Measurements from ENCODE around the gene OAF.

Gene OAF

GRCh38 chr11:120217526-120217925, 6.7 kb downstream of the OAF start:
- H3K4me1 ChIP-seq: peaks cover 4% of the 10 kb centered on the region

GRCh38 chr11:120217941-120218694, 7.3 kb downstream of the OAF start:
- no peak for DNase-seq (ENCODE audit: low spot score in 2 of 2)
- H3K36me3 ChIP-seq (replicated peaks): no peaks in the 10 kb centered on the region
- H3K27me3 ChIP-seq (ENCODE audit: low read depth): no peaks in the 10 kb centered on the region
- H3K9me3 ChIP-seq: no peaks in the 10 kb centered on the region
- no peak overlapping the region for H3K4me3 ChIP-seq
- in situ Hi-C loops (cut with MboI; ENCODE audit: low sequenced_read_pairs): no loop called here
- H3K4me1 ChIP-seq: no peaks in the 10 kb centered on the region

More at GRCh38 chr11:120217526-120217925, 6.7 kb downstream of the OAF start:
- no peak overlapping the region for H3K4me3 ChIP-seq
- no peak for DNase-seq (ENCODE audit: low spot score in 2 of 2)
- no peaks in the 10 kb centered on the region for H3K27me3 ChIP-seq (ENCODE audit: low read depth)
- H3K36me3 ChIP-seq (replicated peaks): no peaks in the 10 kb centered on the region
- in situ Hi-C loops (cut with MboI; ENCODE audit: low sequenced_read_pairs): no loop called here
- no peaks in the 10 kb centered on the region for H3K9me3 ChIP-seq

- in situ Hi-C loops (cut with MboI; ENCODE audit: low sequenced_read_pairs): no loop called here
- H3K4me1 ChIP-seq: no peaks in the 10 kb centered on the region
- H3K4me3 ChIP-seq: no peak overlapping the region
- DNase-seq (ENCODE audit: low spot score in 2 of 2): no peak
- no peaks in the 10 kb centered on the region for H3K27me3 ChIP-seq (ENCODE audit: low read depth)
- no peaks in the 10 kb centered on the region for H3K36me3 ChIP-seq (replicated peaks)
- no peaks in the 10 kb centered on the region for H3K9me3 ChIP-seq
Observed at GRCh38 chr11:120218695-120219033, 7.8 kb downstream of the OAF start.

- H3K36me3 ChIP-seq (replicated peaks): no peaks in the 10 kb centered on the region
- H3K4me3 ChIP-seq: no peak overlapping the region
- no peaks in the 10 kb centered on the region for H3K27me3 ChIP-seq (ENCODE audit: low read depth)
- in situ Hi-C loops (cut with MboI; ENCODE audit: low sequenced_read_pairs): no loop called here
- H3K9me3 ChIP-seq: no peaks in the 10 kb centered on the region
- H3K4me1 ChIP-seq: no peaks in the 10 kb centered on the region
- DNase-seq (ENCODE audit: low spot score in 2 of 2): no peak
Observed at GRCh38 chr11:120219232-120219937, 8.6 kb downstream of the OAF start.

GRCh38 chr11:120219938-120220746, 9.3 kb downstream of the OAF start:
- no peaks in the 10 kb centered on the region for H3K27me3 ChIP-seq (ENCODE audit: low read depth)
- no peaks in the 10 kb centered on the region for H3K36me3 ChIP-seq (replicated peaks)
- in situ Hi-C loops (cut with MboI; ENCODE audit: low sequenced_read_pairs): no loop called here
- no peaks in the 10 kb centered on the region for H3K9me3 ChIP-seq
- no peaks in the 10 kb centered on the region for H3K4me1 ChIP-seq
- no peak for DNase-seq (ENCODE audit: low spot score in 2 of 2)
- H3K4me3 ChIP-seq: no peak overlapping the region

- no peak overlapping the region for H3K4me3 ChIP-seq
- no peaks in the 10 kb centered on the region for H3K9me3 ChIP-seq
- H3K4me1 ChIP-seq: no peaks in the 10 kb centered on the region
- H3K36me3 ChIP-seq (replicated peaks): no peaks in the 10 kb centered on the region
- DNase-seq (ENCODE audit: low spot score in 2 of 2): no peak
- no peaks in the 10 kb centered on the region for H3K27me3 ChIP-seq (ENCODE audit: low read depth)
- in situ Hi-C loops (cut with MboI; ENCODE audit: low sequenced_read_pairs): no loop called here
Observed at GRCh38 chr11:120220747-120221037, 9.9 kb downstream of the OAF start.

- Histone ChIP-seq H3K4me3 (no peak overlapping the region), H3K27me3 (ENCODE audit: low read depth) (no peaks in the 10 kb centered on the region), H3K4me1 (no peaks in the 10 kb centered on the region), H3K36me3 (replicated peaks) (no peaks in the 10 kb centered on the region), H3K9me3 (no peaks in the 10 kb centered on the region)
- in situ Hi-C loops (cut with MboI; ENCODE audit: low sequenced_read_pairs): no loop called here
- no peak for DNase-seq (ENCODE audit: low spot score in 2 of 2)
Observed at GRCh38 chr11:120221115-120221752, 10.4 kb downstream of the OAF start.

GRCh38 chr11:120222916-120223315, 12.1 kb downstream of the OAF start:
- no peaks in the 10 kb centered on the region for H3K36me3 ChIP-seq (replicated peaks)
- in situ Hi-C loops (cut with MboI; ENCODE audit: low sequenced_read_pairs): no loop called here
- H3K4me3 ChIP-seq: no peak overlapping the region
- DNase-seq (ENCODE audit: low spot score in 2 of 2): no peak
- no peaks in the 10 kb centered on the region for H3K4me1 ChIP-seq
- H3K9me3 ChIP-seq: no peaks in the 10 kb centered on the region
- no peaks in the 10 kb centered on the region for H3K27me3 ChIP-seq (ENCODE audit: low read depth)

- Histone ChIP-seq H3K36me3 (replicated peaks) (no peaks in the 10 kb centered on the region), H3K9me3 (no peaks in the 10 kb centered on the region), H3K4me3 (no peak overlapping the region), H3K27me3 (ENCODE audit: low read depth) (no peaks in the 10 kb centered on the region), H3K4me1 (no peaks in the 10 kb centered on the region)
- in situ Hi-C loops (cut with MboI; ENCODE audit: low sequenced_read_pairs): no loop called here
- no peak for DNase-seq (ENCODE audit: low spot score in 2 of 2)
Observed at GRCh38 chr11:120223793-120224192, 13.0 kb downstream of the OAF start.

- in situ Hi-C loops (cut with MboI; ENCODE audit: low sequenced_read_pairs): no loop called here
Observed at GRCh38 chr11:120224361-120224760, 13.5 kb downstream of the OAF start.

GRCh38 chr11:120224972-120225909, 14.4 kb downstream of the OAF start:
- DNase-seq (ENCODE audit: low spot score in 2 of 2): no peak
- H3K9me3 ChIP-seq: no peaks in the 10 kb centered on the region
- in situ Hi-C loops (cut with MboI; ENCODE audit: low sequenced_read_pairs): no loop called here
- no peaks in the 10 kb centered on the region for H3K27me3 ChIP-seq (ENCODE audit: low read depth)
- no peaks in the 10 kb centered on the region for H3K4me1 ChIP-seq
- no peak overlapping the region for H3K4me3 ChIP-seq
- no peaks in the 10 kb centered on the region for H3K36me3 ChIP-seq (replicated peaks)

More at GRCh38 chr11:120224361-120224760, 13.5 kb downstream of the OAF start:
- H3K4me3 ChIP-seq: no peak overlapping the region
- no peaks in the 10 kb centered on the region for H3K27me3 ChIP-seq (ENCODE audit: low read depth)
- no peak for DNase-seq (ENCODE audit: low spot score in 2 of 2)
- no peaks in the 10 kb centered on the region for H3K4me1 ChIP-seq
- H3K36me3 ChIP-seq (replicated peaks): no peaks in the 10 kb centered on the region
- no peaks in the 10 kb centered on the region for H3K9me3 ChIP-seq

GRCh38 chr11:120226242-120226641, 15.4 kb downstream of the OAF start:
- DNase-seq (ENCODE audit: low spot score in 2 of 2): no peak
- in situ Hi-C loops (cut with MboI; ENCODE audit: low sequenced_read_pairs): no loop called here
- Histone ChIP-seq H3K4me3 (no peak overlapping the region), H3K9me3 (no peaks in the 10 kb centered on the region), H3K27me3 (ENCODE audit: low read depth) (no peaks in the 10 kb centered on the region), H3K4me1 (no peaks in the 10 kb centered on the region), H3K36me3 (replicated peaks) (no peaks in the 10 kb centered on the region)

GRCh38 chr11:120226714-120227113, 15.9 kb downstream of the OAF start:
- H3K27me3 ChIP-seq (ENCODE audit: low read depth): no peaks in the 10 kb centered on the region
- H3K4me3 ChIP-seq: no peak overlapping the region
- DNase-seq (ENCODE audit: low spot score in 2 of 2): no peak
- no peaks in the 10 kb centered on the region for H3K9me3 ChIP-seq
- in situ Hi-C loops (cut with MboI; ENCODE audit: low sequenced_read_pairs): no loop called here
- no peaks in the 10 kb centered on the region for H3K36me3 ChIP-seq (replicated peaks)
- H3K4me1 ChIP-seq: no peaks in the 10 kb centered on the region
